ENCODE results near the gene R3HDM4.
"Not testable (repeated sequence)": the region's sequence is repeated elsewhere in the genome, so short reads cannot be mapped to it uniquely, and the experiment has no call there.

The R3HDM4 gene

DNA sequence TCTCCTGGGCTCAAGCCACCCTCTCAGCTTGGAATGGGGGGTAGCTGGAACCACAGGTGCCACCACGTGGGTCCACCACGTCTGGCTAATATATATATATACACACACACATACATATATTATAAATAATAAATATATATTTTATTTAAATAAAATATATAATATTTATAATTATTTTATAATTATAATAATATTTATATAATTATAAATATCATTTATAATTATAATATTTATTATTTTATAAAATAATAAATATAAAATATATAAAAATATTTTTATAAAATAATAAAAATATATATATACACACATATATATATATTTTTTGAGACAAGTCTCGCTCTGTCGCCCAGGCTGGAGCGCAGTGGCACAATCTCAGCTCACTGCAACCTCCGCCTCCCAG, 58.5 kb downstream of the R3HDM4 start:
- H3K9me3 Mint-ChIP-seq = no peaks in the 10 kb centered on the region
- H3K27me3 Mint-ChIP-seq = peaks cover 72% of the 10 kb centered on the region
- no peaks in the 10 kb centered on the region for H3K36me3 Mint-ChIP-seq
- H3K27ac Mint-ChIP-seq = no peak overlapping the region
- peaks cover 11% of the 10 kb centered on the region for H3K4me1 Mint-ChIP-seq
- H3K4me3 Mint-ChIP-seq = no peak overlapping the region
- CTCF ChIA-PET = interaction anchor here (1.6 kb wide), 1 partner anchor 127 kb away, joined by 4 read pairs; no protein-coding TSS in a partner anchor
- DNase-seq = no peak

- CTCF ChIA-PET, DNase-seq, H3K9me3 Mint-ChIP-seq, H3K4me3 Mint-ChIP-seq, H3K36me3 Mint-ChIP-seq, H3K27ac Mint-ChIP-seq: not testable (repeated sequence)
- Mint-ChIP-seq H3K4me1 (peaks cover 11% of the 10 kb centered on the region), H3K27me3 (peaks cover 72% of the 10 kb centered on the region)
Measured at GRCh38 chr19:853614-854220, 59.3 kb downstream of the R3HDM4 start.

DNA sequence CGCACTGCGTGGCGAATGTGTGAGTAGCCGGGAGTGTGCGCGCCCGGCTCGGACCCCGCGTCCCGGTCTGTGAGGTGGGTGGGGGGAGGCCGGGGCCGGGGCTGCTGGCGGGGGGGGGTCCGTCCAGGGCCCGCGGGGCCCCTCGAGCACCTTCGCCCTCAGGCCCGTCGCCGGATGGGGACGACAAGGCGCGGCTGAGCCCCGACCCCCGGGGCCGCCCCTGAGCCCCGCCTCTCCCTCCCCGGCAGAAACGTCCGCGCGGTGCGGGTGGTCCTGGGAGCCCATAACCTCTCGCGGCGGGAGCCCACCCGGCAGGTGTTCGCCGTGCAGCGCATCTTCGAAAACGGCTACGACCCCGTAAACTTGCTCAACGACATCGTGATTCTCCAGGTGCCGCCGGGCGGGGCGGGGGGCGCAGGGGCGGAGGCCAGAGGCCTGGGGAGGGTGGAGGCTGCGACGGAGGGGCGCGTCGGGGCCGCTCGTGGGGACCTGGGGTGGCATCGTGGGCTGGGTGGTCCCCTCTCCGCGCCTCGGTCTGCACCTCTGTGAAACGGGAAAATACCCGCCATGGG, 59.9 kb downstream of the R3HDM4 start:
- H3K9me3 Mint-ChIP-seq = no peaks in the 10 kb centered on the region
- no peaks in the 10 kb centered on the region for H3K36me3 Mint-ChIP-seq
- H3K4me1 Mint-ChIP-seq = peaks cover 7% of the 10 kb centered on the region
- CTCF ChIA-PET = no interaction called here
- no peak overlapping the region for H3K4me3 Mint-ChIP-seq
- no peak for DNase-seq
- no peak overlapping the region for H3K27ac Mint-ChIP-seq
- H3K27me3 Mint-ChIP-seq = peaks cover 72% of the 10 kb centered on the region

DNA sequence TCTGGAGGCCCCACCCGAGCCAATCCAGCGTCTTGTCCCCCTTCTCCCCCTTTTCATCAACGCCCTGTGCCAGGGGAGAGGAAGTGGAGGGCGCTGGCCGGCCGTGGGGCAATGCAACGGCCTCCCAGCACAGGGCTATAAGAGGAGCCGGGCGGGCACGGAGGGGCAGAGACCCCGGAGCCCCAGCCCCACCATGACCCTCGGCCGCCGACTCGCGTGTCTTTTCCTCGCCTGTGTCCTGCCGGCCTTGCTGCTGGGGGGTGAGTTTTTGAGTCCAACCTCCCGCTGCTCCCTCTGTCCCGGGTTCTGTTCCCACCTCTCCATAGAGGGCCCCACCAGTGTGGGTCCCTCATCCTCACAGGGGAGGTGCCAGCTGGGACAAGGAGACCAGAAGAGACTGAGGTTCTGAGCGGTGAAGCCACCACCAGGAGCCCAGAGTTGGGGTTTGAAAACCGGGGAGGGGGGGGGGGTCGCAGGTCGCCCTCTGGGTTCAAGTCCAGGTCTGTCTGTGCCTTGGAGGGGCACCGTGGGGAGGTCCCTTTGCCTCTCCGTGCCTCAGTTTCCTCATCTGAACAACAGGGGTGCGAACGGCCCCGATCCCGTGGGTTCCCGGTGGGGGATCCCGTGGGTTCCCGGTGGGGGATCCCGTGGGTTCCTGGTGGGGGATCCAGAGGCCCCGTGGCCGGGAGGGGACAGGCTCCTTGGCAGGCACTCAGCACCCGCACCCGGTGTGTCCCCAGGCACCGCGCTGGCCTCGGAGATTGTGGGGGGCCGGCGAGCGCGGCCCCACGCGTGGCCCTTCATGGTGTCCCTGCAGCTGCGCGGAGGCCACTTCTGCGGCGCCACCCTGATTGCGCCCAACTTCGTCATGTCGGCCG, 60.6 kb downstream of the R3HDM4 start, which contains the start of gene ELANE:
Gene ELANE (plus strand): TSS at position 168 of the 878 bp plus-strand sequence. CDS start 26 bp downstream, at position 194.
- Mint-ChIP-seq H3K36me3 (no peaks in the 10 kb centered on the region), H3K4me3 (no peak within 1 kb of the TSS), H3K27me3 (peaks cover 72% of the 10 kb centered on the region), H3K4me1 (peaks cover 3% of the 10 kb centered on the region), H3K27ac (no peak within 1 kb of the TSS), H3K9me3 (no peaks in the 10 kb centered on the region)
- DNase-seq = no peak
- CTCF ChIA-PET = no interaction called here

GRCh38 chr19:850979-851335, 62.1 kb downstream of the R3HDM4 start:
- H3K9me3 Mint-ChIP-seq = no peaks in the 10 kb centered on the region
- DNase-seq = no peak
- H3K36me3 Mint-ChIP-seq = no peaks in the 10 kb centered on the region
- H3K4me1 Mint-ChIP-seq = no peaks in the 10 kb centered on the region
- no peak overlapping the region for H3K4me3 Mint-ChIP-seq
- CTCF ChIA-PET = interaction anchor here (0.6 kb wide), 1 partner anchor 340 kb away, joined by 3 read pairs; no protein-coding TSS in a partner anchor
- peaks cover 84% of the 10 kb centered on the region for H3K27me3 Mint-ChIP-seq
- H3K27ac Mint-ChIP-seq = no peak overlapping the region

GRCh38 chr19:850221-850978, 62.6 kb downstream of the R3HDM4 start:
- Mint-ChIP-seq H3K36me3 (no peaks in the 10 kb centered on the region), H3K27ac (no peak overlapping the region), H3K27me3 (peaks cover 88% of the 10 kb centered on the region), H3K9me3 (no peaks in the 10 kb centered on the region), H3K4me3 (no peak overlapping the region), H3K4me1 (no peaks in the 10 kb centered on the region)
- CTCF ChIA-PET = interaction anchor here (0.6 to 0.7 kb wide), 2 partner anchors 91 to 340 kb away, joined by 3 read pairs; no protein-coding TSS in a partner anchor
- no peak for DNase-seq

DNA sequence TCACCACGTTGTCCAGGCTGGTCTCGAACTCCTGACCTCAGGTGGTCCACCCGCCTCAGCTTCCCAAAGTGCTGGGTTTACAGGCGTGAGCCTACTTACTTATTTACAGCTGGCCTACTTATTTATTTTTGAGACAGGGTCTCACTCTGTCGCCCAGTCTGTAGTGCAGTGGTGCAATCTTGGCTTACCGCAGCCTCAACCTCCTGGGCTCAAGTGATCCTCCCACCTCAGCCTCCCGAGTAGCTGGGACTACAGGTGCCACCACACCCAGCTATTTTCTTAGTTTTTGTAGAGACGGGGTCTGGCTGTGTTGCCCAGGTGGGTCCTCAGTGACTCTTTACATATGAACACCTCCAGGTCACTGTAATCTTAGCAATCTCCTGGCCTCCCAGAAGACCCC, 63.8 kb downstream of the R3HDM4 start:
- H3K9me3 Mint-ChIP-seq, DNase-seq, H3K4me1 Mint-ChIP-seq, H3K36me3 Mint-ChIP-seq, H3K4me3 Mint-ChIP-seq, H3K27ac Mint-ChIP-seq: not testable (repeated sequence)
- CTCF ChIA-PET = interaction anchor here (1.3 kb wide), 1 partner anchor 152 kb away, joined by 3 read pairs; no protein-coding TSS in a partner anchor
- H3K27me3 Mint-ChIP-seq = peaks cover 97% of the 10 kb centered on the region

- Mint-ChIP-seq H3K4me3 (no peak overlapping the region), H3K4me1 (peaks cover 3% of the 10 kb centered on the region), H3K36me3 (no peaks in the 10 kb centered on the region), H3K27me3 (peaks cover 100% of the 10 kb centered on the region), H3K27ac (no peak overlapping the region), H3K9me3 (no peaks in the 10 kb centered on the region)
- CTCF ChIA-PET = interaction anchor here (1.3 kb wide), 1 partner anchor 152 kb away, joined by 3 read pairs; no protein-coding TSS in a partner anchor
- no peak for DNase-seq
Measured at GRCh38 chr19:848386-848921, 64.6 kb downstream of the R3HDM4 start.
